GM10248 (cell line): ENCODE results near the gene PCMTD2.

Source experiments
- CTCF ChIA-PET: fragments of 300-600 bp; sonication (Branson Sonifier 250); formaldehyde crosslinking; extraction: SDS; loops from one replicate; lab custom pipeline; 2021; ENCODE audit warnings: antibody characterized with exemption; lab: Yijun Ruan, JAX
- POLR2A ChIA-PET: fragments of 350-650 bp; sonication (Branson Sonifier 250); formaldehyde crosslinking; extraction: SDS; loops from one replicate; lab custom pipeline; 2020; ENCODE audit warnings: antibody characterized with exemption; lab: Yijun Ruan, JAX
- DNase-seq: peaks from one replicate; pipeline ENCODE4 v3.0.0; 2012; ENCODE audit errors: extremely low spot score
- CTCF ChIP-seq: IDR thresholded peaks from 2 replicates; pipeline ENCODE4 v1.5.1; 2012; ENCODE audit warnings: mild to moderate bottlenecking, low read depth; ENCODE audit errors: extremely low read depth, missing control alignments, control extremely low read depth

PCMTD2 gene

GRCh38 chr20:64253443-64253842, 2.1 kb upstream of the PCMTD2 start:
- no peak for DNase-seq
- ChIA-PET CTCF (interaction anchor here (1.4 to 12.0 kb wide), 3 partner anchors 11 to 31 kb away, joined by 3 to 122 read pairs (median 8); no protein-coding TSS in a partner anchor), POLR2A (no interaction called here)
- TF ChIP-seq CTCF: no peak

DNA sequence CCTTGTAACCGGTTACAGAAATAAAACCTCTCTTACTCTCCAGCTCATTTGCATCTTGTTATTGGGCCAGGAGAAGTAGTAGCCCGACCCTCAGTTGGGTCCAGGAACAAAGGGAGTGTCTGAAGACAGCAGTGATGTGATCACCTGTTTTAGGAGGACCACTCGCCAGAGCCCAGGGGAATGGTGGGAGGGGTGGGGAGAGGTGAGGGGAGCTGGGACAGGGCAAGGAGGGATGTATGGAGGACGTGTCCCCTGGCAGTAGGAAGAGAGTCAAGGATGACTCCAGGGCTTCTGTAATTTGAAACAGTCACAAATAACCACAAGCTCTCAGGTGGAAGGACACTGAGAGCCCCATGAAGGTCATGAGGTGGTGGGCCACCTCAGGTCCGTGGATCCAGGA, 1.4 kb upstream of the PCMTD2 start:
- no peak for TF ChIP-seq CTCF
- ChIA-PET CTCF (interaction anchor here (1.4 to 12.0 kb wide), 3 partner anchors 12 to 30 kb away, joined by 3 to 122 read pairs (median 8); no protein-coding TSS in a partner anchor), POLR2A (no interaction called here)
- no peak for DNase-seq

- no peak for TF ChIP-seq CTCF
- no peak for DNase-seq
- ChIA-PET POLR2A (no interaction called here), CTCF (interaction anchor here (0.7 to 12.0 kb wide), 5 partner anchors 8 to 30 kb away, joined by 3 to 122 read pairs (median 6); no protein-coding TSS in a partner anchor)
Measured at GRCh38 chr20:64254571-64255360, 782 bp upstream of the PCMTD2 start.

DNA sequence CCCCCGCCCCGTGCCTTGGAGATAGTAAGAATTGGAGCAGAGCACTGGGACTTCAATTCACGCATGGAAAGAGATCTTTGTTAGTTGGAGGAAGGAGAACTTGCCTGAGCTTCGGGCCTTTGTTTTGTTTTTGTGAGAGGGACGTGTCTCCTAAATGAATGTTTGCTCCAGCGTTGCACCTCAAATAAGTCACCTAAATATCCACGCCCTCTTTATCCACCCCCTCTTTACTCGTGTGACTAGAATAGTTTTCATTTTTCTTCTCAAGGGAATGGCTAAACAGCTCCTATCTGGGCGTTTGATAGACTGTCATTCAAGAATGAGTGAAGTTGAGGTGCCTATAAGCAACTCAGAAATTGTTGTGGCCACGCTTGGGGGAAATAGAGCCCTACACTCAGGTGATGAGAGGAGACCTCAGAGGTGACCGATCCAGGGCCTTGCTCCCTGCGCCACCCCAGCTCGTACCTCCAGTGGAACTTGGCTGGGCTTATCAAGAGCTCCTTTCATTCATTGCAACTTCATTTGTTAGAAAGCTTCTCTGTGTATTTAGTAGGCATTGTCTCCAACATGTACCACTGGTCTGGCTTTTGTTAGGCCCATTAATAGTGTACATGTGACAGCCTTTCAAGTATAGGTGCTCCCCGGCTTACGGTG, 861 bp downstream of the PCMTD2 start:
- POLR2A ChIA-PET: no interaction called here
- TF ChIP-seq CTCF: no peak
- DNase-seq: peak; percentile 23
- CTCF ChIA-PET: interaction anchor here (1.0 to 12.0 kb wide), 4 partner anchors 9 to 28 kb away, joined by 3 to 122 read pairs (median 6); no protein-coding TSS in a partner anchor

GRCh38 chr20:64257107-64257757, 1.7 kb downstream of the PCMTD2 start:
- ChIA-PET POLR2A (no interaction called here), CTCF (interaction anchor here (1.0 to 12.0 kb wide), 2 partner anchors 17 to 27 kb away, joined by 4 to 122 read pairs; no protein-coding TSS in a partner anchor)
- no peak for DNase-seq
- no peak for TF ChIP-seq CTCF

- ChIA-PET POLR2A (no interaction called here), CTCF (interaction anchor here (12.0 kb wide), 1 partner anchor 26 kb away, joined by 122 read pairs; no protein-coding TSS in a partner anchor)
- DNase-seq: no peak
- no peak for TF ChIP-seq CTCF
Measured at GRCh38 chr20:64258071-64258823, 2.7 kb downstream of the PCMTD2 start.
